K562 (cell line): Measurements from ENCODE around the gene MCAM. TPM values are rescaled to one million over a fixed set of nuclear protein-coding genes. Genes with fewer than 3 reads are reported as not detected.

Source experiments
- ARID2 ChIP-seq: fragments of 450-650 bp; IDR thresholded peaks from 2 replicates; pipeline ENCODE4 v1.6.1; 2017; ENCODE audit warnings: antibody characterized with exemption, mild to moderate bottlenecking
- ATF1 ChIP-seq, 2 experiments: fragments of 450-650 bp in 1 of 2; IDR thresholded peaks; 2 replicates each; pipeline ENCODE4 v1.6.1; 2016; ENCODE audit warnings: missing compliant biosample characterization in 1 of 2, missing genetic modification characterization in 1 of 2
- EHMT2 ChIP-seq: fragments of 450-650 bp; IDR thresholded peaks from 2 replicates; pipeline ENCODE4 v1.6.1; 2018; ENCODE audit warnings: antibody characterized with exemption
- ESRRA ChIP-seq: fragments of 450-650 bp; IDR thresholded peaks from 2 replicates; pipeline ENCODE4 v1.6.1; 2014; ENCODE audit warnings: low read depth, mild to moderate bottlenecking, moderate library complexity, borderline replicate concordance
- HES1 ChIP-seq: fragments of 450-650 bp; IDR thresholded peaks from 2 replicates; pipeline ENCODE4 v1.6.1; 2016; ENCODE audit warnings: low read depth, mild to moderate bottlenecking, moderate library complexity
- ID3 ChIP-seq, 2 experiments: fragments of 250-450 bp in 1 of 2; fragments of 450-650 bp in 1 of 2; sonication (Bioruptor Pico) in 1 of 2; IDR thresholded peaks; 2 replicates each; pipeline versions ENCODE4 v1.6.1 to v1.8.0; 2016 to 2021; ENCODE audit warnings: mild to moderate bottlenecking in 2 of 2, moderate library complexity in 2 of 2, missing compliant biosample characterization in 1 of 2, missing genetic modification characterization in 1 of 2
- MCM2 ChIP-seq: fragments of 450-650 bp; IDR thresholded peaks from 2 replicates; pipeline ENCODE4 v1.6.1; 2017; ENCODE audit warnings: low read depth, mild to moderate bottlenecking
- MNT ChIP-seq, 2 experiments: fragments of 450-650 bp; conservative IDR thresholded peaks; 2 replicates each; pipeline ENCODE4 v1.6.1; 2017; ENCODE audit warnings: mild to moderate bottlenecking in 2 of 2, moderate library complexity in 2 of 2
- NR1H2 ChIP-seq: sonication (generic); formaldehyde crosslinking; IDR thresholded peaks from 2 replicates; pipeline ENCODE4 v1.4.0; 2020; ENCODE audit warnings: mild to moderate bottlenecking, missing genetic modification reagents
- RFX5 ChIP-seq: IDR thresholded peaks from 2 replicates; pipeline ENCODE4 v1.6.1; 2011; ENCODE audit warnings: low read depth, mild to moderate bottlenecking, improper control_type of control experiment, low read length
- SMARCA4 ChIP-seq: fragments of 450-650 bp; IDR thresholded peaks from 2 replicates; pipeline ENCODE4 v1.6.1; 2016
- STAG1 ChIP-seq: sonication (generic); formaldehyde crosslinking; IDR thresholded peaks from 2 replicates; pipeline ENCODE4 v1.5.0; 2020; ENCODE audit warnings: missing genetic modification reagents, borderline replicate concordance
- ZBTB33 ChIP-seq: sonication (generic); formaldehyde crosslinking; IDR thresholded peaks from 2 replicates; pipeline ENCODE4 v1.8.1; 2023; ENCODE audit warnings: mild to moderate bottlenecking, missing genetic modification reagents
- ZBTB9 ChIP-seq: fragments of 450-650 bp; formaldehyde crosslinking; IDR thresholded peaks from 2 replicates; pipeline ENCODE4 v1.4.0; 2020; ENCODE audit warnings: mild to moderate bottlenecking, moderate library complexity
- ZFP30 ChIP-seq: fragments of 250-450 bp; sonication (Bioruptor Pico); IDR thresholded peaks from 2 replicates; pipeline ENCODE4 v1.8.0; 2022; ENCODE audit warnings: moderate library complexity, mild to moderate bottlenecking, inconsistent platforms, borderline replicate concordance
- ZFX ChIP-seq: sonication (generic); formaldehyde crosslinking; IDR thresholded peaks from 2 replicates; pipeline ENCODE4 v1.8.0; 2022; ENCODE audit warnings: mild to moderate bottlenecking, missing genetic modification reagents, moderate library complexity
- ZNF707 ChIP-seq: fragments of 250-450 bp; sonication (Bioruptor Pico); conservative IDR thresholded peaks from 2 replicates; pipeline ENCODE4 v1.8.0; 2022; ENCODE audit warnings: inconsistent platforms, mild to moderate bottlenecking, moderate library complexity
- polyA plus RNA-seq, 8 experiments: library from polyadenylated mRNA; depleted of rRNA in 4 of 8; stranded (reverse) in 5 of 8; unstranded in 3 of 8; fragments of >200 nt; fragmentation: Nextera tagmentation in 2 of 8; fragmentation: Illumina TruSeq in 1 of 8; extraction: Ambion mirVana in 2 of 8; extraction: Trizol in 1 of 8; gene quantifications; 2 replicates each; pipeline versions ENCODE4 v1.2.1 to v1.2.3, GENCODE V29; 2011 to 2014; ENCODE audit warnings: inconsistent platforms in 1 of 8, missing spikeins in 1 of 8
- total RNA-seq, 7 experiments: library from RNA; depleted of rRNA in 6 of 7; stranded (reverse); fragments of >200 nt in 6 of 7; fragmentation: Illumina TruSeq in 2 of 7; extraction: Trizol in 2 of 7; gene quantifications; 2 replicates each; pipeline versions ENCODE4 v1.2.1 to v1.2.3, GENCODE V29; 2011 to 2021; ENCODE audit warnings: low replicate concordance in 1 of 7
- TF ChIP-seq, protein P1 (sequence below): sonication (generic); formaldehyde crosslinking; IDR thresholded peaks from 2 replicates; pipeline ENCODE4 v1.8.0; 2022; ENCODE audit warnings: mild to moderate bottlenecking, low read depth, missing genetic modification reagents

Gene MCAM
- total and polyA plus RNA-seq, 9 of the 15 experiments (the other 6 are each of a cell fraction or from before 2014, with no cell fraction given): 14.7 to 118 (median 53.6) TPM

GRCh38 chr11:119323532-119324033 lies 6.7 kb upstream of the MCAM start (continued):
- TF ChIP-seq ZBTB33 (CRISPR knock-in tag): peak; percentile 36; the same call in 1 of the 2 replicates
- no peak for TF ChIP-seq SMARCA4
- no peak for TF ChIP-seq ATF1 (CRISPR knock-in tag; IDR thresholded peaks at IDR 0.05)
- TF ChIP-seq ATF1 (tag; IDR thresholded peaks at IDR 0.05): 0 out of 2 replicates have a peak, but pooled peaks have one; percentile 27
- TF ChIP-seq ID3 (CRISPR knock-in tag; IDR thresholded peaks at IDR 0.05): no peak
- TF ChIP-seq ID3 (tag; IDR thresholded peaks at IDR 0.05): peak; percentile 66
- no peak for TF ChIP-seq NR1H2 (CRISPR knock-in tag)
- TF ChIP-seq ZBTB9 (CRISPR knock-in tag): no peak
- TF ChIP-seq RFX5: no peak
- 0 out of 2 replicates have a peak, but pooled peaks have one; percentile 16 for TF ChIP-seq ARID2
- 0 out of 4 replicates have a peak, but pooled peaks of 1 of the 2 experiments have one; percentile 13 for TF ChIP-seq MNT (conservative IDR thresholded peaks at IDR 0.05)
- no peak for TF ChIP-seq ZFX (CRISPR knock-in tag)
- TF ChIP-seq ZFP30: no peak
- TF ChIP-seq, protein P1, sequence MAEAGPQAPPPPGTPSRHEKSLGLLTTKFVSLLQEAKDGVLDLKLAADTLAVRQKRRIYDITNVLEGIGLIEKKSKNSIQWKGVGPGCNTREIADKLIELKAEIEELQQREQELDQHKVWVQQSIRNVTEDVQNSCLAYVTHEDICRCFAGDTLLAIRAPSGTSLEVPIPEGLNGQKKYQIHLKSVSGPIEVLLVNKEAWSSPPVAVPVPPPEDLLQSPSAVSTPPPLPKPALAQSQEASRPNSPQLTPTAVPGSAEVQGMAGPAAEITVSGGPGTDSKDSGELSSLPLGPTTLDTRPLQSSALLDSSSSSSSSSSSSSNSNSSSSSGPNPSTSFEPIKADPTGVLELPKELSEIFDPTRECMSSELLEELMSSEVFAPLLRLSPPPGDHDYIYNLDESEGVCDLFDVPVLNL (CRISPR knock-in tag): no peak
- TF ChIP-seq STAG1: no peak; the same call in 1 of the 2 replicates
- TF ChIP-seq ZNF707: no peak
- no peak for TF ChIP-seq HES1
- no peak for TF ChIP-seq MCM2
- TF ChIP-seq ESRRA: peak; percentile 38; the same call in 1 of the 2 replicates
- TF ChIP-seq EHMT2: 0 out of 2 replicates have a peak, but pooled peaks have one; percentile 28
